K562 (cell line): ENCODE measurements around the gene EIF1. TPM values are rescaled to one million over a fixed set of nuclear protein-coding genes. Genes with fewer than 3 reads are reported as not detected.

Experiments
- CBFA2T2 ChIP-seq: fragments of 450-650 bp; conservative IDR thresholded peaks from 2 replicates; pipeline ENCODE4 v1.6.1; 2017; ENCODE audit warnings: mild to moderate bottlenecking
- EP300 ChIP-seq: IDR thresholded peaks from 2 replicates; pipeline ENCODE4 v1.6.1; 2012; ENCODE audit warnings: low read length, improper control_type of control experiment
- FOXK2 ChIP-seq, 2 experiments: fragments of 450-650 bp; IDR thresholded peaks in 1 of 2; conservative IDR thresholded peaks in 1 of 2; 2 replicates each; pipeline ENCODE4 v1.6.1; 2016; ENCODE audit warnings: low read depth in 2 of 2, mild to moderate bottlenecking in 1 of 2
- KDM2B ChIP-seq: fragments of 250-450 bp; sonication (Bioruptor Pico); IDR thresholded peaks from 2 replicates; pipeline ENCODE4 v1.8.0; 2021; ENCODE audit warnings: mild to moderate bottlenecking, moderate library complexity
- MTA3 ChIP-seq: fragments of 450-650 bp; formaldehyde crosslinking; IDR thresholded peaks from 2 replicates; pipeline ENCODE4 v1.6.1; 2017; ENCODE audit warnings: mild to moderate bottlenecking, borderline replicate concordance
- NR2C2 ChIP-seq, 2 experiments: fragments of 200-800 bp in 1 of 2; sonication (Bioruptor generic) in 1 of 2; sonication (generic) in 1 of 2; formaldehyde crosslinking in 1 of 2; IDR thresholded peaks; 2 replicates each; pipeline versions ENCODE4 v1.6.1 to v1.8.0; 2016 to 2022; ENCODE audit warnings: mild to moderate bottlenecking in 1 of 2, missing compliant biosample characterization in 1 of 2, missing genetic modification characterization in 1 of 2, missing genetic modification reagents in 1 of 2
- RBM25 ChIP-seq: fragments of 200-400 bp; formaldehyde crosslinking; IDR thresholded peaks from 2 replicates; pipeline ENCODE4 v1.6.1; 2018; ENCODE audit warnings: low read length, low read depth, moderate library complexity; ENCODE audit not compliant: severe bottlenecking
- polyA plus RNA-seq, 8 experiments: library from polyadenylated mRNA; depleted of rRNA in 4 of 8; stranded (reverse) in 5 of 8; unstranded in 3 of 8; fragments of >200 nt; fragmentation: Nextera tagmentation in 2 of 8; fragmentation: Illumina TruSeq in 1 of 8; extraction: Ambion mirVana in 2 of 8; extraction: Trizol in 1 of 8; gene quantifications; 2 replicates each; pipeline versions ENCODE4 v1.2.1 to v1.2.3, GENCODE V29; 2011 to 2014; ENCODE audit warnings: inconsistent platforms in 1 of 8, missing spikeins in 1 of 8
- total RNA-seq, 7 experiments: library from RNA; depleted of rRNA in 6 of 7; stranded (reverse); fragments of >200 nt in 6 of 7; fragmentation: Illumina TruSeq in 2 of 7; extraction: Trizol in 2 of 7; gene quantifications; 2 replicates each; pipeline versions ENCODE4 v1.2.1 to v1.2.3, GENCODE V29; 2011 to 2021; ENCODE audit warnings: low replicate concordance in 1 of 7
- TF ChIP-seq, protein P1 (sequence below): fragments of 450-650 bp; IDR thresholded peaks from 2 replicates; pipeline ENCODE4 v1.6.1; 2016; ENCODE audit warnings: mild to moderate bottlenecking, moderate library complexity
- TF ChIP-seq, protein P2 (sequence below): fragments of 450-650 bp; IDR thresholded peaks from 2 replicates; pipeline ENCODE4 v1.6.1; 2016

The EIF1 gene
- total and polyA plus RNA-seq, 9 of the 15 experiments (the other 6 are each of a cell fraction or from before 2014, with no cell fraction given) = 67.0 to 1,204 (median 320) TPM

- TF ChIP-seq, protein P1, sequence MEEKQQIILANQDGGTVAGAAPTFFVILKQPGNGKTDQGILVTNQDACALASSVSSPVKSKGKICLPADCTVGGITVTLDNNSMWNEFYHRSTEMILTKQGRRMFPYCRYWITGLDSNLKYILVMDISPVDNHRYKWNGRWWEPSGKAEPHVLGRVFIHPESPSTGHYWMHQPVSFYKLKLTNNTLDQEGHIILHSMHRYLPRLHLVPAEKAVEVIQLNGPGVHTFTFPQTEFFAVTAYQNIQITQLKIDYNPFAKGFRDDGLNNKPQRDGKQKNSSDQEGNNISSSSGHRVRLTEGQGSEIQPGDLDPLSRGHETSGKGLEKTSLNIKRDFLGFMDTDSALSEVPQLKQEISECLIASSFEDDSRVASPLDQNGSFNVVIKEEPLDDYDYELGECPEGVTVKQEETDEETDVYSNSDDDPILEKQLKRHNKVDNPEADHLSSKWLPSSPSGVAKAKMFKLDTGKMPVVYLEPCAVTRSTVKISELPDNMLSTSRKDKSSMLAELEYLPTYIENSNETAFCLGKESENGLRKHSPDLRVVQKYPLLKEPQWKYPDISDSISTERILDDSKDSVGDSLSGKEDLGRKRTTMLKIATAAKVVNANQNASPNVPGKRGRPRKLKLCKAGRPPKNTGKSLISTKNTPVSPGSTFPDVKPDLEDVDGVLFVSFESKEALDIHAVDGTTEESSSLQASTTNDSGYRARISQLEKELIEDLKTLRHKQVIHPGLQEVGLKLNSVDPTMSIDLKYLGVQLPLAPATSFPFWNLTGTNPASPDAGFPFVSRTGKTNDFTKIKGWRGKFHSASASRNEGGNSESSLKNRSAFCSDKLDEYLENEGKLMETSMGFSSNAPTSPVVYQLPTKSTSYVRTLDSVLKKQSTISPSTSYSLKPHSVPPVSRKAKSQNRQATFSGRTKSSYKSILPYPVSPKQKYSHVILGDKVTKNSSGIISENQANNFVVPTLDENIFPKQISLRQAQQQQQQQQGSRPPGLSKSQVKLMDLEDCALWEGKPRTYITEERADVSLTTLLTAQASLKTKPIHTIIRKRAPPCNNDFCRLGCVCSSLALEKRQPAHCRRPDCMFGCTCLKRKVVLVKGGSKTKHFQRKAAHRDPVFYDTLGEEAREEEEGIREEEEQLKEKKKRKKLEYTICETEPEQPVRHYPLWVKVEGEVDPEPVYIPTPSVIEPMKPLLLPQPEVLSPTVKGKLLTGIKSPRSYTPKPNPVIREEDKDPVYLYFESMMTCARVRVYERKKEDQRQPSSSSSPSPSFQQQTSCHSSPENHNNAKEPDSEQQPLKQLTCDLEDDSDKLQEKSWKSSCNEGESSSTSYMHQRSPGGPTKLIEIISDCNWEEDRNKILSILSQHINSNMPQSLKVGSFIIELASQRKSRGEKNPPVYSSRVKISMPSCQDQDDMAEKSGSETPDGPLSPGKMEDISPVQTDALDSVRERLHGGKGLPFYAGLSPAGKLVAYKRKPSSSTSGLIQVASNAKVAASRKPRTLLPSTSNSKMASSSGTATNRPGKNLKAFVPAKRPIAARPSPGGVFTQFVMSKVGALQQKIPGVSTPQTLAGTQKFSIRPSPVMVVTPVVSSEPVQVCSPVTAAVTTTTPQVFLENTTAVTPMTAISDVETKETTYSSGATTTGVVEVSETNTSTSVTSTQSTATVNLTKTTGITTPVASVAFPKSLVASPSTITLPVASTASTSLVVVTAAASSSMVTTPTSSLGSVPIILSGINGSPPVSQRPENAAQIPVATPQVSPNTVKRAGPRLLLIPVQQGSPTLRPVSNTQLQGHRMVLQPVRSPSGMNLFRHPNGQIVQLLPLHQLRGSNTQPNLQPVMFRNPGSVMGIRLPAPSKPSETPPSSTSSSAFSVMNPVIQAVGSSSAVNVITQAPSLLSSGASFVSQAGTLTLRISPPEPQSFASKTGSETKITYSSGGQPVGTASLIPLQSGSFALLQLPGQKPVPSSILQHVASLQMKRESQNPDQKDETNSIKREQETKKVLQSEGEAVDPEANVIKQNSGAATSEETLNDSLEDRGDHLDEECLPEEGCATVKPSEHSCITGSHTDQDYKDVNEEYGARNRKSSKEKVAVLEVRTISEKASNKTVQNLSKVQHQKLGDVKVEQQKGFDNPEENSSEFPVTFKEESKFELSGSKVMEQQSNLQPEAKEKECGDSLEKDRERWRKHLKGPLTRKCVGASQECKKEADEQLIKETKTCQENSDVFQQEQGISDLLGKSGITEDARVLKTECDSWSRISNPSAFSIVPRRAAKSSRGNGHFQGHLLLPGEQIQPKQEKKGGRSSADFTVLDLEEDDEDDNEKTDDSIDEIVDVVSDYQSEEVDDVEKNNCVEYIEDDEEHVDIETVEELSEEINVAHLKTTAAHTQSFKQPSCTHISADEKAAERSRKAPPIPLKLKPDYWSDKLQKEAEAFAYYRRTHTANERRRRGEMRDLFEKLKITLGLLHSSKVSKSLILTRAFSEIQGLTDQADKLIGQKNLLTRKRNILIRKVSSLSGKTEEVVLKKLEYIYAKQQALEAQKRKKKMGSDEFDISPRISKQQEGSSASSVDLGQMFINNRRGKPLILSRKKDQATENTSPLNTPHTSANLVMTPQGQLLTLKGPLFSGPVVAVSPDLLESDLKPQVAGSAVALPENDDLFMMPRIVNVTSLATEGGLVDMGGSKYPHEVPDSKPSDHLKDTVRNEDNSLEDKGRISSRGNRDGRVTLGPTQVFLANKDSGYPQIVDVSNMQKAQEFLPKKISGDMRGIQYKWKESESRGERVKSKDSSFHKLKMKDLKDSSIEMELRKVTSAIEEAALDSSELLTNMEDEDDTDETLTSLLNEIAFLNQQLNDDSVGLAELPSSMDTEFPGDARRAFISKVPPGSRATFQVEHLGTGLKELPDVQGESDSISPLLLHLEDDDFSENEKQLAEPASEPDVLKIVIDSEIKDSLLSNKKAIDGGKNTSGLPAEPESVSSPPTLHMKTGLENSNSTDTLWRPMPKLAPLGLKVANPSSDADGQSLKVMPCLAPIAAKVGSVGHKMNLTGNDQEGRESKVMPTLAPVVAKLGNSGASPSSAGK = no peak
- TF ChIP-seq FOXK2 (conservative IDR thresholded peaks at IDR 0.05 in 1 of 2, IDR thresholded peaks at IDR 0.05 in 1 of 2; ENCODE audit: low read depth in 2 of 2) (peak; percentile 54 to 78; a peak in 3 of 4 replicates), NR2C2 (CRISPR knock-in tag; IDR thresholded peaks at IDR 0.05) (no peak), NR2C2 (tag; IDR thresholded peaks at IDR 0.05) (peak; percentile 68), CBFA2T2 (peak; percentile 48), EP300 (peak; percentile 33; the same call in 1 of the 2 replicates), KDM2B (no peak), MTA3 (0 out of 2 replicates have a peak, but pooled peaks have one; percentile 31), RBM25 (peak; percentile 56)
- TF ChIP-seq, protein P2, sequence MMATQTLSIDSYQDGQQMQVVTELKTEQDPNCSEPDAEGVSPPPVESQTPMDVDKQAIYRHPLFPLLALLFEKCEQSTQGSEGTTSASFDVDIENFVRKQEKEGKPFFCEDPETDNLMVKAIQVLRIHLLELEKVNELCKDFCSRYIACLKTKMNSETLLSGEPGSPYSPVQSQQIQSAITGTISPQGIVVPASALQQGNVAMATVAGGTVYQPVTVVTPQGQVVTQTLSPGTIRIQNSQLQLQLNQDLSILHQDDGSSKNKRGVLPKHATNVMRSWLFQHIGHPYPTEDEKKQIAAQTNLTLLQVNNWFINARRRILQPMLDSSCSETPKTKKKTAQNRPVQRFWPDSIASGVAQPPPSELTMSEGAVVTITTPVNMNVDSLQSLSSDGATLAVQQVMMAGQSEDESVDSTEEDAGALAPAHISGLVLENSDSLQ = 0 out of 2 replicates have a peak, but pooled peaks have one; percentile 27
Observed at GRCh38 chr17:41697122-41697962, 8.7 kb downstream of the EIF1 start (continued).
